ENCODE data around the gene PDZK1IP1.

The PDZK1IP1 gene

GRCh38 chr1:47183308-47184089 lies 6.3 kb downstream of the PDZK1IP1 start:
- Histone ChIP-seq H3K27me3 (ENCODE audit: insufficient read depth, low read depth, severe bottlenecking) (no peaks in the 10 kb centered on the region), H3K27ac (no peak overlapping the region), H3K4me3 (ENCODE audit: low read depth, low read length) (no peak overlapping the region), H3K9me3 (ENCODE audit: severe bottlenecking) (no peaks in the 10 kb centered on the region), H3K36me3 (no peaks in the 10 kb centered on the region)
- DNase-seq = no peak
- TF ChIP-seq CTCF (IDR thresholded peaks at IDR 0.05; ENCODE audit: low read depth, low read length) = no peak

- no peaks in the 10 kb centered on the region for H3K27me3 ChIP-seq (ENCODE audit: insufficient read depth, low read depth, severe bottlenecking)
- H3K36me3 ChIP-seq = no peaks in the 10 kb centered on the region
- no peak for TF ChIP-seq CTCF (IDR thresholded peaks at IDR 0.05; ENCODE audit: low read depth, low read length)
- DNase-seq = no peak
- H3K27ac ChIP-seq = no peak overlapping the region
- H3K9me3 ChIP-seq (ENCODE audit: severe bottlenecking) = no peaks in the 10 kb centered on the region
- no peak overlapping the region for H3K4me3 ChIP-seq (ENCODE audit: low read depth, low read length)
Measured at GRCh38 chr1:47182676-47183235, 7.1 kb downstream of the PDZK1IP1 start.

- no peaks in the 10 kb centered on the region for H3K36me3 ChIP-seq
- no peaks in the 10 kb centered on the region for H3K27me3 ChIP-seq (ENCODE audit: insufficient read depth, low read depth, severe bottlenecking)
- no peak overlapping the region for H3K27ac ChIP-seq
- TF ChIP-seq CTCF (IDR thresholded peaks at IDR 0.05; ENCODE audit: low read depth, low read length) = no peak
- no peaks in the 10 kb centered on the region for H3K9me3 ChIP-seq (ENCODE audit: severe bottlenecking)
- DNase-seq = no peak
- H3K4me3 ChIP-seq (ENCODE audit: low read depth, low read length) = no peak overlapping the region
Measured at GRCh38 chr1:47181955-47182675, 7.7 kb downstream of the PDZK1IP1 start.

GRCh38 chr1:47181095-47181954 lies 8.5 kb downstream of the PDZK1IP1 start:
- no peaks in the 10 kb centered on the region for H3K36me3 ChIP-seq
- H3K4me3 ChIP-seq (ENCODE audit: low read depth, low read length) = no peak overlapping the region
- H3K27me3 ChIP-seq (ENCODE audit: insufficient read depth, low read depth, severe bottlenecking) = no peaks in the 10 kb centered on the region
- no peaks in the 10 kb centered on the region for H3K9me3 ChIP-seq (ENCODE audit: severe bottlenecking)
- no peak overlapping the region for H3K27ac ChIP-seq
- TF ChIP-seq CTCF (IDR thresholded peaks at IDR 0.05; ENCODE audit: low read depth, low read length) = no peak
- DNase-seq = no peak

- H3K4me3 ChIP-seq (ENCODE audit: low read depth, low read length) = no peak overlapping the region
- TF ChIP-seq CTCF (IDR thresholded peaks at IDR 0.05; ENCODE audit: low read depth, low read length) = no peak
- peaks cover 4% of the 10 kb centered on the region for H3K27me3 ChIP-seq (ENCODE audit: insufficient read depth, low read depth, severe bottlenecking)
- no peaks in the 10 kb centered on the region for H3K36me3 ChIP-seq
- H3K27ac ChIP-seq = no peak overlapping the region
- no peaks in the 10 kb centered on the region for H3K9me3 ChIP-seq (ENCODE audit: severe bottlenecking)
- no peak for DNase-seq
Measured at GRCh38 chr1:47180603-47181094, 9.2 kb downstream of the PDZK1IP1 start.
